WI38 (cell line): Measurements from ENCODE around the gene TTC3.

ENCODE experiments used
- H3K4me3 ChIP-seq: 2 replicates; pipeline ENCODE4 v1.5.1; 2011; ENCODE audit warnings: low read depth, mild to moderate bottlenecking, control low read depth, low read length
- CTCF ChIP-seq: IDR thresholded peaks from 2 replicates; pipeline ENCODE4 v1.5.1; 2012; ENCODE audit warnings: low read depth, mild to moderate bottlenecking, control low read depth, low read length

TTC3 gene

GRCh38 chr21:37061926-37062592, 11.0 kb upstream of the TTC3 start:
- H3K4me3 ChIP-seq = no peak overlapping the region
- TF ChIP-seq CTCF = no peak

- H3K4me3 ChIP-seq = no peak overlapping the region
- no peak for TF ChIP-seq CTCF
Measured at GRCh38 chr21:37062593-37062935, 10.5 kb upstream of the TTC3 start.

GRCh38 chr21:37063433-37063832, 9.6 kb upstream of the TTC3 start:
- no peak overlapping the region for H3K4me3 ChIP-seq
- TF ChIP-seq CTCF = no peak

- no peak for TF ChIP-seq CTCF
- H3K4me3 ChIP-seq = no peak overlapping the region
Measured at GRCh38 chr21:37064841-37065240, 8.2 kb upstream of the TTC3 start.

- TF ChIP-seq CTCF = no peak
- no peak overlapping the region for H3K4me3 ChIP-seq
Measured at GRCh38 chr21:37065561-37066177, 7.4 kb upstream of the TTC3 start.

- TF ChIP-seq CTCF = no peak
- H3K4me3 ChIP-seq = peak overlapping the region; percentile 71
Measured at GRCh38 chr21:37071561-37072273, 1.3 kb upstream of the TTC3 start.
